Stimulated activated CD8-positive, alpha-beta memory T cell treated with anti-CD3 and anti-CD28 coated beads, Interleukin-7, amount 100 ng/mL, for 24 hours (primary cell): ENCODE measurements around the gene PRKAR2B.
A peak's percentile ranks its signal among the peaks of the same experiment; 100 is the strongest.
"Not testable (repeated sequence)": the region's sequence is repeated elsewhere in the genome, so short reads cannot be mapped to it uniquely, and the experiment has no call there.

Experiments used
- DNase-seq: peaks from one replicate; pipeline ENCODE4 v3.0.0-alpha.2; 2020; ENCODE audit warnings: low read depth

PRKAR2B gene

GRCh38 chr7:107119376-107120105 is 75.0 kb downstream of the PRKAR2B start:
- DNase-seq = no peak

- DNase-seq = no peak
Observed at GRCh38 chr7:107122486-107122911, 78.0 kb downstream of the PRKAR2B start.

GRCh38 chr7:107123392-107123791 is 78.9 kb downstream of the PRKAR2B start:
- no peak for DNase-seq

- no peak for DNase-seq
Observed at GRCh38 chr7:107125475-107125874, 81.0 kb downstream of the PRKAR2B start.

GRCh38 chr7:107128217-107128616 is 83.7 kb downstream of the PRKAR2B start:
- DNase-seq = no peak

- DNase-seq = no peak
Observed at GRCh38 chr7:107128748-107129147, 84.2 kb downstream of the PRKAR2B start.

GRCh38 chr7:107130487-107131220 is 86.1 kb downstream of the PRKAR2B start:
- DNase-seq = no peak

- DNase-seq = no peak
Observed at GRCh38 chr7:107133396-107133795, 88.9 kb downstream of the PRKAR2B start.

- no peak for DNase-seq
Observed at GRCh38 chr7:107138696-107139420, 94.4 kb downstream of the PRKAR2B start.

- not testable (repeated sequence) for DNase-seq
Observed at GRCh38 chr7:107143875-107144274, 99.4 kb downstream of the PRKAR2B start.

- DNase-seq = no peak
Observed at GRCh38 chr7:107145067-107145838, 100.7 kb downstream of the PRKAR2B start.

- no peak for DNase-seq
Observed at GRCh38 chr7:107147464-107148393, 103.2 kb downstream of the PRKAR2B start.

GRCh38 chr7:107148721-107149120 is 104.2 kb downstream of the PRKAR2B start:
- no peak for DNase-seq

GRCh38 chr7:107149863-107150262 is 105.4 kb downstream of the PRKAR2B start:
- no peak for DNase-seq

- peak; percentile 65 for DNase-seq
Observed at GRCh38 chr7:107150375-107151073, 106.0 kb downstream of the PRKAR2B start.

- no peak for DNase-seq
Observed at GRCh38 chr7:107151538-107151937, 107.0 kb downstream of the PRKAR2B start.

- DNase-seq = no peak
Observed at GRCh38 chr7:107152011-107152410, 107.5 kb downstream of the PRKAR2B start.

- no peak for DNase-seq
Observed at GRCh38 chr7:107154826-107155225, 110.3 kb downstream of the PRKAR2B start.

- DNase-seq = not testable (repeated sequence)
Observed at GRCh38 chr7:107155726-107156125, 111.2 kb downstream of the PRKAR2B start.

- DNase-seq = no peak
Observed at GRCh38 chr7:107157091-107157490, 112.6 kb downstream of the PRKAR2B start.
